Measurements from ENCODE around the gene TEX13B.
"Not testable (repeated sequence)": the region's sequence is repeated elsewhere in the genome, so short reads cannot be mapped to it uniquely, and the experiment has no call there.

TEX13B gene, protein sequence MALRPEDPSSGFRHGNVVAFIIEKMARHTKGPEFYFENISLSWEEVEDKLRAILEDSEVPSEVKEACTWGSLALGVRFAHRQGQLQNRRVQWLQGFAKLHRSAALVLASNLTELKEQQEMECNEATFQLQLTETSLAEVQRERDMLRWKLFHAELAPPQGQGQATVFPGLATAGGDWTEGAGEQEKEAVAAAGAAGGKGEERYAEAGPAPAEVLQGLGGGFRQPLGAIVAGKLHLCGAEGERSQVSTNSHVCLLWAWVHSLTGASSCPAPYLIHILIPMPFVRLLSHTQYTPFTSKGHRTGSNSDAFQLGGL
- 0 reads per million in 2 donors for total RNA-seq

DNA sequence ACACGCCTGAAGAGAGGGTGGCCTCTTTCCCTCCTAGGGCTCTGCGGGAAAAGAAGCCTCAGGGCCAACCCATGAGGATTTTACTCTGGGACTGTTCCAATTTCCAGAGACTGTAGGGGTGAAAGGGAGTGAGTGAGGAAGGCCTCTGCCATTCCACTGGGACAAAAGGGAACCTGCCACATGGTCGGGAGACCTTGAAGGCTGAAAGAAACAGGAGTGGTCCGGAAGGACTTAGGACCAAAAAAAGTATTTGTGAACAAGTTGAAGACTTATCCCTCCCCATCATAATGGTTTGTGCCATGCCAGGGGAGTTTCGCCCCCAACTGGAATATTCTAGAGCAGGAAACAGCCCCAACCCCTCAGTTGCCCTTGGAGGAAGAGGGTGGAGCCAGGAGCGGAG lies at the start of gene TEX13B:
Gene TEX13B, minus strand, starts transcription at position 15 of the 400 bp plus-strand sequence. CDS start 243 bp downstream, outside the sequence.
- DNase-seq: no peak

DNA sequence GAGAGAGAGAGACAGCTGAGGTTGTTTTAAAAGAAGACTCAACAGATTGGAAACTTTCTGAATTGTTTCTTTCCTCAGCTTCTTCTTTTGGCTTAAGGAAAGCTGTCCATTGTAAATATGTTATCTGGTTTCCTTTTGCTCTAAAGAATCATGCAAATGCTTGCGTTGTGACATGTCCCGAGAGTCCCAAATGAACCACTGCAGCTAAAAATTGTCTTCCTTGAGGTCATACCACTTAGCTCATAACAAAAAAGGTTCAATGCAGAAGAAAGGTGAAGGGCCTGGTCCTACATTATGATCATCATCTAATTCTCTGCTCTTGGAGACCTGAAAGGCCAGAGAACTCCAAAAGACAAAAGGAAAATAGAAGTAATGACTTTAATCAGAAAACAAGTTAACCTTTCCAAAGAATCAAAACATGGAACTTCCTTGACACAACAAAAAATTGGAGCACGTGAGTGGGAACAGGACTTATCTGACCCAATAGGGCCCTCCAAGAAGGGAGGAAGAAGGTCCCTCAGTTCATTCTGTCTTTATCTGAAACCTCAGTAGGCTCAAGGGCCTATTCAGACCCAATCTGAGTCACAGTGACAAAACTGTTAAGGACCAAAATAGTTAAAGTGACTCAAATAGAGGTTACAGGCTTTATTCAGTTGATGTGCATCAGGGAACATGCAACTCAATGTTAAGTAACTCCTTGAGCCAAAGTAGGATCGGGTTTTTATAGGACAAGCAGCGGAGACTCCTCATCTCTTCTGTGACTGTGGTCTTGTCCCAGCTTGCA lies 48.0 kb upstream of the TEX13B start:
- no peak for DNase-seq

DNA sequence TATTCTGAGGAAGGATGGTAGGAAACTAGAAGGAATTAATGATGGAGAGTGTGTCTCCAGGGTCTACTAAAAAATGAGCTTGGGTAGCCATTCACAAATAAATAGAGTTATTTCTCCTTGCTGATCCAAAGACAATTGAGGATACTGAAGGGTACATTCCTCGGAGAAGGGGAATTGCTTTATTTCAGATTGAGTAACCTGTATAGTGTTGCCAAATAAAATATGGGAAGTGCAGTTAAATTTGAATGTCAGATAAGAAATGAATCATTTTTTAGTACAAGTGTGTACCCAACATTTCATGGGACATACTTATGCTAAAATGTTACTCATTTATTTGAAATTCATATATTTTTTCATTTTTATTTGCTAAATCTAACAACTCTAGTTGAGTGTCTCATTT lies 46.7 kb upstream of the TEX13B start:
- no peak for DNase-seq

DNA sequence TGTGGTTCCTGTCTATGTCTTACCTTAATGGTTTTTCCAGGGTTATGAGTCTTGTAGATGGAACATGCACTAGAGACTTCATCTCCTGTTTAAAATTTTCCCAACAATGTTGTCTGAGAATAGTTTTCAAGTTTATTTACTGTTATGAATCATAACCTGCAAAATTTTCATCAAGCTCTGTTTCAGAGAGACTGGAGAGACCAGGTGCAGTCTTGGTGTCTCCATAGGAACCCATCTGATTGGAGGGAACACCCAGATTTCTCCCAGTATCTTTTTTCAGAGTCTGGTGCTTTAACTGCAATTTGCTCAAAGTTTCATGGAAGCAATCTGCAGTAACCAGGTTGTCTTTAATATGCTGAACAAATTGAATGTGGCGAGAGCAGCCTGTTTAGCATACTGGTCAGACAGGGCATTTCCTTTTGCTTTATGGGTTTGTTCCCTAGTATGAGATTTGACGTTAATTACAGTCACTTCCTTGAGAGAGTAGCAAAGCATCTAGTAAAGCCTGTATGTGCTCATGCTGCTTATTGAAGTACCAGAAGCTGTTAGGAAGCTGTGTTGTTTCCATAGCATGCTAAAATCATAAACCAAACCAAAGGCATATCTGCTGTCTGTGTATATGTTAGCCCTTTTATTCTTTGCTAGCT lies 43.9 kb upstream of the TEX13B start:
- DNase-seq: no peak

DNA sequence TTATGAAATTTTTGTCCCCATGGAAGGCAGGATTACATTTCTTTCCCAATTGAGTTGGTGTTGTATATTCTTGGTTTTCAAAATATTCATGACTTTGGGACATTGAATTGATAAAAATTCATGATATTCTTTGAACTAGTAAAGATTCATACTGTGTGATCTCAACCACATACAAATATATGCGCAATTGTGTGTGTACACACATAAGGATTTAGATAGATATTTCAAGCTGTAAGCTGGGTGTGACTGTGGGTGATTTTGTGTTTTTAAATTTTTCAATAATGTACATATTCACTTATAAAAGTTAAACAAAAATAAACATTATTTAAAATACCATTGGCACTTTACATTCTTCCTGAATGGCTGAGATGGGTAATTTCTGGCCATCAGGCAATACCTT lies 43.2 kb upstream of the TEX13B start:
- no peak for DNase-seq

DNA sequence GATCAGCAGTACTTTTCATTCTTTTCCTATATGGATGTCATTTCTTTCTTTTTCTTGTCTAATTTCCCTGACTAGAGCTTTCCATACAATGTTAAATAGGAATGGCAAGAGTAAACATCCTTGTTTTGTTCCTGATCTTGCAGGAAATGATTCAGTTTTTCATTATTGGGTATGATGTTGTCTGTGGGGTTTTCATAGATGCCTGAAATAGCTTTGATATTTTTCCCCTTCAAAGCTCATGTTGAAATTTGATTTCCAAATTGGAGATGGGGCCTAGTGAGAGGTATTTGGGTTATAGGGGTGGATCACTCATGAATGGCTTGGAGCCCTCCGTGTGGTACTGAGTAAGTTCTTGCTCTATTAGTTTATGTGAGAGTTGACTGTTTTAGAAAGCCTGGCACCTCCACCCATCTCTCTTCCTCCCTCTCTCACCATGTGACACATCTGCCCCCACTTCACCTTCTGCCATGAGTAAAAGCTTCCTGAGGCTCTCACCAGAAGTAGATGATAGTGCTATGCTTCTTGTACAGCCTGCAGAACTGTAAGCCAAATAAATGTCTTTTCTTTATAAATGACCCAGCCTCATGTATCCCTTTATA lies 40.4 kb upstream of the TEX13B start:
- DNase-seq: no peak

DNA sequence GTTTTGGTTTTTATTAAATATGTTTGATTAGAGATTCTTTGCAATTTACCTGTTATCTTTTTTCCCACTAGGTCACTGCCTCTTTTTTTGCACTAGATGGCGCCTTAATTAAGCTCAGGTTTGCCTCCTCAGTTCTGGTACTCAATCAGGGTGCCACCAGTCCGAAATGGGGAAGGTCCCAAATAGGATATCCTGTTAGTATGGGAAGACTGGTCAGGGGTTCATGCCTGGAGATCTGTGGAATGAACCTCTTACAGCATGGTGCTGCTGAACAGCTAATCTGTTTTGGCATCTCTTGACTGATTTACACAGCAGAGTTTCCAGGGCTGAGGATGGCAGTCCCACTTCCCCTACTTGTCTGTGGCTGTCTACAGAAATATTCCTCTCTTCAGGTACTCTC lies 38.5 kb upstream of the TEX13B start:
- DNase-seq: no peak

DNA sequence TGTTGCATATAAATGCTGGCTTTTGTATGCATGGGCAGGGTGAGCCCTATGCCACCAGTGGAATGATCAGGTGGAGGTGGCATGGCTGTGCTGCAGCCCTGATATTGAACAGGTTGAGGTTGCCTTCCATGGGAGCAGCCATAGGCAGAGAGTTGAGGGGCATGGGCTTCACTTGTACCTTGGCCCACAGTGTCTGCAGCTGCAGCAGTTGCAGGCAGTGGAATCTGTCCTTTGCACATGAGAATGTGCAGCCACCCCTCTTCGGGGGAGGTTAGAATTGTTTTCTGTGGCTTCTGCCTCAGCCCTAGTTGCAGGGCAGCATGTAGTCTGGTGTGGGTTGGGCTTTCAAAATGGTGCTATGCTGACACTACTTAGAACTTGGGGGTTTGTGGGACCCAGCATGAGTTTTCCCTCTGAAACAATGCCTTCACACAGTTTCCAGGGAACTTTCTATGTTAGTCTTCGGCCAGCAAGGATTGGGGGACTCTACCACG lies 37.3 kb upstream of the TEX13B start:
- no peak for DNase-seq

DNA sequence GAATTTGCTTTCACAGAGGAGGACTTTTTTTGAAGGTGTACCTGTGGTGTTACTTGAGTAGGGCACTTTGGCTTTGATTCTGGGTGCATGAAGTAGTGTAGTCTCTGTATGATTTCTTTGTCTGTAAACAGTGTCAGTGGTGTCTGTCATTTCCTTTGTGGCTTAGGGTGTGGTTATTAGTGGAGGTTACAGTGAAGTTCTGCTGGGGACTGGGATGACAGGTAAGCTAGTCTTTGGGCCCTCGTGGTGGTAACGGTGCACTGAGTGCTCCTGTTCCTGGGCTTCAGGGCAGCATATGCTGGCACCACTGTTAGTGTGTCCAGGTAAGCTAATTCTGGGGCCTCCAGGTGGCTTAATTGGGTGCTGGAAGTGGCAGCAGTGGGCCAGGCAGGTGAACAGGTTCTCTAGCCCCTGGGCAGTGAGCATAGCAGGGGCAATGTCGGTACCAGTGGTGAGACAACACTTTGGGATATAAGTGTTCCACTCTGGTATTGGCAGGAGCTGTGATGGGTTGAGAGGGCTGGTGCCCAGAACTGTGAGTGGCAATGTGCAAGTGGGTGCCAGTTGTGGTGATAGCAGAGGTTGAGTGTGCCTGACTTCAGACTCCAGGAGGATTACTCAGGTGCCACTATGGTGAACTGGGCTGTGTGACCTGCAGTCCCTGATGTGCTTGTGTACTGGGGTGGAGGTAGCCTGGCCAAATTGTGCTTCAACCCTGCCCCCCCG lies 36.6 kb upstream of the TEX13B start:
- DNase-seq: no peak

DNA sequence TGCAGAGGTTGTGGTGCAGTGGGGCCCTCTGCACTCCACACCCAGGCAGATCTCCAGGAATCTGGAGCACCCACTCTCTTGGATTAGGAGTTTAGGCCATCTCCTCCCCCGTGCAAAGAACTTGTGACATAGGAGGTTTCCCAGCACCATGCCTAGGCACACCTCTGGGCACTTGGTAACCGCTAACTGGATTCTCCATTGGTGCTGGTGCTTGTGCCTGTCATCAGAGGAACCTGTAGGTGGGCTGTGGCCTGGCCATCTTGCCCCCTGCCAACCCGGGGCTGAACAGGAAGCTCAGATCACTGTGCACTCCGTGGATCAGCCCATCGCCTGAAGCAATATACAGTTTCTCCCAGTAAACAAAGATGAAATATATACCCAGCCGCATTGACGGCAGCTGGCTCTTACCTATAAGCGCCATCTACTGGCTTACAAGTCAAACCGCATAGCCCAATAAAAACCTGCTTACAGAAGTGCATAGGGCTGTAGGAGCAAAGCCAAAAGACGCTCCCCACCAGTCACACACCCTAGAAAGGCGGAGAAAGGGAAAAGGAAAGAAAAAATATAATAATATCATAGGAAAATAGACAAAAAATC lies 19.1 kb upstream of the TEX13B start:
- DNase-seq: no peak

DNA sequence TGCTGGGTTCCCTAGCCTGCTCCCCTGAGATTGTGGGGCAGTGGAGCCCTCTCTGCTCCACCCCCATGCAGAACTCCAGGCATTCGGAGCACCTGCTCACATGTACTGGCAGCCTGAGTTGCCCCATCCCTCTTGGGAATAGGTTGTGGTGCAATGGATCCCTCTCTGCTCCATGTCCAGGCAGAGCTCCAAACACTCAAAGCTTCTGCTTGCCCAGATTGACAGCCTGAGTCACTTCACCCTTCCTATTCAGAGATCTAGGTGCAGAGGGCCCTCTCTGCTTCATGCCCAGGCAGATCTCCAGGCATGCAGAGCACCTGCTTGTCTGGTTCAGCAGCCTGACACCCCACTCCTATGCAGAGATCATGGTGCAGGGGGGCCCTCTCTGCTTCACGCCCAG lies 18.6 kb upstream of the TEX13B start:
- no peak for DNase-seq

DNA sequence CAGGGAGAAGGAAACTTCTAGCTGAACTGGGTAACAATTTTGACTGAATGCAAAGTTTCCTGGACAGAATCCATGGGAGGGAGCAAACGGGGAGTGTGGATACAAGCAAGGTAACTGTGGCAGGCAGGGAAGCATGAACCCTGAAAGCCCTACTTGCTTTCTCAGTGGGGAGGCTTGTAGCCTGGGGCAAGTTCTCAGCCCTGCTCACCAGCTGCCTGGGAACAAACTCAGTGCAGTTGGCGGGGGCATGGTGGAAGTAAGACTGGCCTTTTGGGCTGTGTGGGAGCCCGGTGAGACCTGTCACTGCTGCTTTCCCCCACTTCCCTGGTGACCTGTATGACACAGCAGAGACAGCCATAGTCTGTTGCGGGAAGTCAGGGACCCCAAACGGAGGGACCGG lies 14.0 kb upstream of the TEX13B start:
- no peak for DNase-seq

DNA sequence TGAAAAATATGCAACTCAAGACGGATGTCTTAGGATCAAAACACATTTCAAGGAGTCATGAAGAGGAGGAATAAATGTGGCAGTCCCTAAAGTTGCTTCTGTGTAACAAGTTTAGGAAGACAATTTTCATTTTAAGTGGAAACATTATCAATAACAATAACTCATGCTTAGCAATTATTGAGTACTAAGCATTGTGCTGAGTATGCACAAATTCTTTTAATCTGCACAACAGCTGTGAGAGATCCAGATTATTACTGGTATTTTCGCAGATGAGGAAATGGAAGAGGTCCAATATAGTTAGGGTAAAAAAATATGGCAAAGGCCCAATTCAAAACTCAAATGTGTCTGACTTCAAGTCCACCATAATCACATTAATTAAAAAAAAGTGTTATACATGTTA lies 2.9 kb upstream of the TEX13B start:
- no peak for DNase-seq

DNA sequence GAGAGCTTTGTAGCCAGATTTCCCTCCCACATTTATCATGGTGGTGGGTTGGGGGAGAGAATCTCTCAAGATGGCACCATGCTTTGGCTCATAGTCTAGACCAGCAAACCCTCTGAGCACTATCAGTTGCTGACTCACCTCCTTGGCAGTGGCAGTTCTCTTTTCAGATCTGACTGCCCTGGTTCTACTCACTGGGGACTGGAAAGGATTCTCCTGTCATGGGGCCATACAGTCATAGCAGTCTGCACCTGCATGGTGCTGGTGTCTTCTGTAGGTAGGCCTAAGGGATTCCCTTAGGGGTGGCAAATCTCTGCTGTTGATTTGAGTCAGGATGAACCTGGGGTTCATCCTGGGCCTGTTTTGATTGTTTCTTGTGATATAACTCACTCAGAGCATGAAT lies 2.6 kb downstream of the TEX13B start:
- DNase-seq: no peak

DNA sequence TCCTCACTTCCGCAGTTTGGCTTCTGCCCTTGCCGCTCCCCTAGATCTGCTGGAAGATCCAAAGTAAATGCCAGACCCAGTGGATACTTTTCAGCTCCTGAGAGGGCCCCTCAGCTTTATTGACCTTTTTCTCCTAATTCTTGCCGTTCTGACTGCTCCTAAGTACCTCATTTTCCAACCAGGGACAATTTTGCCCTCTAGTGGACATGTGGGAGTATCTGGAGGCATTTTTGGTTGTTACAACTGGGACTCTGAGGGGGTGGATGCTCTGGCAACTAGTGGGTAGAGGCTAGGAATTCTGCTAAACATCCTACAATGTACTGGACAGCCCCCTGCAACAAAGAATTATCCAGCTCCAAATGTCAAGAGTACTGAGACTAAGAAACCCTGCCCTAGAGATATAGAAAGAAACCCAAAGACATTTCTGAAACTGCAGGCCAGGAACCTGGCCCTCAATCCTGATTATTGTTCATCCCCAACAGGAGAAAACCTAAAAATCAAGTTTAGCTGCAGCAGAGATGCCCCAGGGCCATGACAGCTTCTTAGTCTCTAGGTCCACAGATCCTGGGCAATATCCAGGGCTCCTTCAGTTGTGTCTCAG lies 3.4 kb downstream of the TEX13B start:
- no peak for DNase-seq

DNA sequence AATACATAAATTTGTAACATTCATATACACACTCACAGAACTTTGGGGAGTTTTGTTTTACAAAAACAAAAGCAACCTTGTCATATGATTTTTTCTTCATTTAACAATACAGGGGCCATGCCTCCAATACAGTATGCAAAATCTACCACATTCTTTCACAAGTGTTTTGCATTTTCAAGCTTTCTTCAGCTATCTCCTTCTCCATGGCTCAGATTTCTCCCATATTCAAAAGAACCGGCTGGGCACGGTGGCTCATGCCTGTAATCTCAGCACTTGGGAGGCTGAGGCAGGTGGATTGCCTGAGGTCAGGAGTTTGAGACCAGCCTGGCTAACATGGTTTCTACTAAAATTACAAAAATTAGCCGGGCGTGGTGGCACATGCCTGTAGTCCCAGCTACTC lies 4.1 kb downstream of the TEX13B start:
- no peak for DNase-seq

DNA sequence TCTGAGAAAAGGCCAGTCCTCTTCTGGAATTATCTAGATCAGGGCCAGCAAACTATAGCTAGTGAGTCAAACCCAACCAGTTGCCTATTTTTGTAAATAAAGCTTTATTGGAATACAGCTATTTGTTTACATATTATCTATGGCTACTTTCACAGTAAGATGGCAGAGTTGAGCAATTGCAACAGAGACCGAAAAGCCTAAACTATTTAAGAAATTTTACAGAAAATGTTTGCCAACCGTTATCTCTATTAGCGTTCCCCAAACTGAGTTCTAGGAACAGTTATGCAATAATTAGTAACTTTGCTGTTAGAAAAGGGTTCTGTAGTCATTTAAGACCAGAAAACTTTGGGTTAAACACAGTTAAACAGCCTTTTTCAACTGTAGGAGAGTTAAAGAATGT lies 10.5 kb downstream of the TEX13B start:
- no peak for DNase-seq

DNA sequence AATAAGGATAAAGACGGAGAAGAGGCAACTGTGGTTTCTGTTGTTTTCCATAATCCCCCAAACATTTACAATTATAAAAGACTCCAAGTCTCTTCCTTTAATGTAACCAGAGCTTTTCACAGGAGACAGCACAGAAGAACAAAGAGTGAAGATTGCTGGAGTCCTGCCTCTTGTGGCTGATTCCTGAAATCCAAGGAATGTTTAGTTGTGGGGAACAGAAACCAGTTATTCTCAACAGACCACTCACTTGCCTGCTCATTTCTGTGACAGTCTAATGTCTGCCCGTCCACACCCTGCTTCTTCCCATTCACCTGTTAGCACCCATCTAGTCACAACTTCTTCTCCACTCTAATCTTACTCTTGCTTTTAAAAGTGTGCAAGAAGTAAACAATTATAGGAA lies 12.1 kb downstream of the TEX13B start:
- no peak for DNase-seq

DNA sequence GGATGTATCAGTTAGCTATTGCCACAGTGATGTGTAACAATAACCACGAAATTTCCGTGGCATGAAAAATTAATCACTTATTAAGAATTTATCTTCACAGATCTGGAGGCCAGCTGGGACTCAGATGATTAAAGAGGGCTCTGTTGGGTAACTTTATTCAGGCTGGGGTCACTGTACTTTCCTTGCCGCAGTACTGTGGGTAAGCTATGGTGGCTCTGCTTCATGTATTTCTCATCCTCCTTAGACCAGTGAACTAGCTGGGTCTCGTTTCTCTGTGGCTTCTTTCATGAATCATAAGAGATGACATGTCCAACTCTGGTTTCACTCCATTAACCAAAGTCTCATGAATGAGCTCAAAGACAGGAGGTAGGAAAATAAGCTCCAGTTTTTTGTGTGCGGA lies 13.5 kb downstream of the TEX13B start:
- no peak for DNase-seq

DNA sequence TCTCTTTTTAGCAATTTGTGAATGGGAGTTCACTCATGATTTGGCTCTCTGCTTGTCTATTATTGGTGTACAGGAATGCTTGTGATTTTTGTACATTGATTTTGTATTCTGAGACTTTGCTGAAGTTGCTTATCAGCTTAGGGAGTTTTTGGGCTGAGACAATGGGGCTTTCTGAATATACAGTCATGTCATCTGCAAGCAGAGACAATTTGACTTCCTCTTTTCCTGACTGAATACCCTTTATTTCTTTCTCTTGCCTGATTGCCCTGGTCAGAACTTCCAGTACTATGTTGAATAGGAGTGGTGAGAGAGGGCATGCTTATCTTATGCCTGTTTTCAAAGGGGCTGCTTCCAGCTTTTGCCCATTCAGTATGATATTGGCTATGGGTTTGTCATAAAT lies 26.8 kb downstream of the TEX13B start:
- DNase-seq: not testable (repeated sequence)

DNA sequence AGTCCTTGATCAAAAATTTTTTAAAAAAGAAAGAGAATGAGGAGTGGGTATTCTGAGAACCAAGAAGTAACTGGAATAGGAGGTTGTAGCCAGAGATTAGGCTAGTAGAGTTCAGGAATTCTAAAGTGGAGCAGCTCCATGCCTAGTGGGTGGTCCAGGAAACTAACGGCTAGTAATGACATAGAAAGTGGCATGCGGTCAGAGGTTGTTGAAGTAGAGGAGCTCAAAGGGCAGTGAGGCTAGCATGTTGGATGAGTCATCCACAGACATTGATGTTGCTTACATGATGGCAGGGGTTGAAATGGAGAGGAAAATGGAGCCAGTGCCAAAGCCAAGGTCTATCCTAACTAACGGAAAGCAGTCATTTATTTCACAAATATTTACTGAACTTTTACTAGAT lies 42.1 kb downstream of the TEX13B start:
- no peak for DNase-seq

DNA sequence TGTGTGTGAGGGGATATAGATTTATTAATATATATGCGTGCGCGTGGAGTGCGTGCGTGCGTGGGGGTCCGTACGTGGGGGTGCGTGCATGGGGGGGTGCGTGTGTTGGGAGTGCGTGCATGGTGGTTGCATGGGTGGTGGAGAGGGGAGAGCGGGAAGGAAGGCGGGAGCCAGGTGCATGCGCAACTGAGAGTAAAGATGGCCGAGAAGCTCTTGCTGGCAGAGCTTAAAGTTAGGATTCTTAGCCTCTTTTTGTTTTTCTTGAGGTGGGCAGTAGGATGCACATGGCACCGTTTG lies 45.8 kb downstream of the TEX13B start:
- DNase-seq: no peak
